Measurements from ENCODE around the gene CD93. TPM values are rescaled to one million over a fixed set of nuclear protein-coding genes. Genes with fewer than 3 reads are reported as not detected.

The CD93 gene
- total and polyA plus RNA-seq, 11 donors, result 9.2 to 110 (median 45.7) TPM

GRCh38 chr20:23121751-23122320 is 35.7 kb upstream of the CD93 start:
- no peak overlapping the region for H3K27ac ChIP-seq
- ATAC-seq (no peak), DNase-seq (no peak)
- 91 to 95% (median 94%) methylated on average over 9 of the region's 9 CpGs for WGBS, 4 donors
- TF ChIP-seq CTCF (IDR thresholded peaks at IDR 0.05) (no peak), POLR2A (IDR thresholded peaks at IDR 0.05) (no peak)
- intact Hi-C loops (cut with DNase I), result no loop called here
- no peak overlapping the region for H3K4me3 ChIP-seq
- no peaks in the 10 kb centered on the region for H3K27me3 ChIP-seq
- no peaks in the 10 kb centered on the region for H3K36me3 ChIP-seq
- H3K4me1 ChIP-seq, result peaks cover 0 to 66% (median 21%) of the 10 kb centered on the region in 12 donors
- H3K9me3 ChIP-seq, result no peaks in the 10 kb centered on the region

GRCh38 chr20:23120936-23121750 is 35.0 kb upstream of the CD93 start:
- no peak for DNase-seq
- WGBS, 4 donors, result 82 to 85% (median 83%) methylated on average over 15 of the region's 15 CpGs
- Histone ChIP-seq H3K9me3 (no peaks in the 10 kb centered on the region), H3K4me1 (peaks cover 0 to 66% (median 21%) of the 10 kb centered on the region in 12 donors), H3K27ac (peak overlapping the region in 9 of 12 donors; percentile 47 to 78 (median 63)), H3K27me3 (no peaks in the 10 kb centered on the region), H3K36me3 (no peaks in the 10 kb centered on the region), H3K4me3 (no peak overlapping the region)
- no peak for ATAC-seq
- intact Hi-C loops (cut with DNase I), result no loop called here
- no peak for TF ChIP-seq CTCF (IDR thresholded peaks at IDR 0.05)
- TF ChIP-seq POLR2A (IDR thresholded peaks at IDR 0.05), result no peak

GRCh38 chr20:23120261-23120660 is 34.1 kb upstream of the CD93 start:
- H3K9me3 ChIP-seq, result no peaks in the 10 kb centered on the region
- H3K27ac ChIP-seq, result peak overlapping the region in 11 of 12 donors; percentile 47 to 78 (median 63)
- 78 to 98% (median 89%) methylated on average over 6 to 7 of the region's 7 CpGs for WGBS, 4 donors
- no peaks in the 10 kb centered on the region for H3K27me3 ChIP-seq
- ATAC-seq (no peak), DNase-seq (no peak)
- H3K4me3 ChIP-seq, result no peak overlapping the region
- intact Hi-C loops (cut with DNase I), result no loop called here
- TF ChIP-seq POLR2A (IDR thresholded peaks at IDR 0.05) (no peak), CTCF (IDR thresholded peaks at IDR 0.05) (no peak)
- H3K4me1 ChIP-seq, result peaks cover 0 to 61% (median 18%) of the 10 kb centered on the region in 12 donors
- H3K36me3 ChIP-seq, result no peaks in the 10 kb centered on the region

GRCh38 chr20:23119456-23120216 is 33.5 kb upstream of the CD93 start:
- WGBS, 4 donors, result 72 to 84% (median 82%) methylated on average over 14 to 15 of the region's 15 CpGs
- no peaks in the 10 kb centered on the region for H3K27me3 ChIP-seq
- intact Hi-C loops (cut with DNase I), result loop anchor here in 1 of 10 donors (1.0 kb wide), 1 partner anchor 34 kb away; no protein-coding TSS in a partner anchor
- peaks cover 0 to 61% (median 18%) of the 10 kb centered on the region in 12 donors for H3K4me1 ChIP-seq
- peak; percentile 76 to 86 (median 81) for ATAC-seq
- H3K4me3 ChIP-seq, result no peak overlapping the region
- H3K36me3 ChIP-seq, result no peaks in the 10 kb centered on the region
- DNase-seq, result peak in 3 of 5 donors; percentile 46 to 57 (median 52)
- no peak for TF ChIP-seq CTCF (IDR thresholded peaks at IDR 0.05)
- H3K9me3 ChIP-seq, result no peaks in the 10 kb centered on the region
- H3K27ac ChIP-seq, result peak overlapping the region; percentile 47 to 78 (median 63)

All from heart left ventricle (tissue), 16 donors.